Stimulated activated CD8-positive, alpha-beta memory T cell treated with anti-CD3 and anti-CD28 coated beads, Interleukin-12 subunit alpha, Interleukin-12 subunit beta, amount 100 ng/mL, for 24 hours (primary cell): ENCODE measurements around the gene TKT.

Experiments used
- DNase-seq: peaks from one replicate; pipeline ENCODE4 v3.0.0-alpha.2; 2020; ENCODE audit errors: extremely low read depth

TKT gene

DNA sequence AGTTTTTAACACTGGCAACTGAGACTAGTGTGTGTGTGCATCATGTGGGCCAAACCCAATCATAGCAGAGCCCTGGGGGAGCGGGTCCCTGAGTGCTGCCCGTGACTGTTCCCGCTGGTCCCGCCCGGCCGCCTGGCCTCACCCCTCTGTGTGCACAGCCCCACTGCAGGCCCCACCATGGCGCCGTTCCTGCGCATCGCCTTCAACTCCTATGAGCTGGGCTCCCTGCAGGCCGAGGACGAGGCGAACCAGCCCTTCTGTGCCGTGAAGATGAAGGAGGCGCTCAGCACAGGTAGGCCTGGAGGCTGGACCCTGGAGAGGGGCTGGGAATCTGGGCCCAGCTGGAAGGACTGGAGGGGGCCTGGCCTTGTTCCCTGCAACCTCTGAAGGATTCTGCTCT lies 77.6 kb downstream of the TKT start:
- no peak for DNase-seq

DNA sequence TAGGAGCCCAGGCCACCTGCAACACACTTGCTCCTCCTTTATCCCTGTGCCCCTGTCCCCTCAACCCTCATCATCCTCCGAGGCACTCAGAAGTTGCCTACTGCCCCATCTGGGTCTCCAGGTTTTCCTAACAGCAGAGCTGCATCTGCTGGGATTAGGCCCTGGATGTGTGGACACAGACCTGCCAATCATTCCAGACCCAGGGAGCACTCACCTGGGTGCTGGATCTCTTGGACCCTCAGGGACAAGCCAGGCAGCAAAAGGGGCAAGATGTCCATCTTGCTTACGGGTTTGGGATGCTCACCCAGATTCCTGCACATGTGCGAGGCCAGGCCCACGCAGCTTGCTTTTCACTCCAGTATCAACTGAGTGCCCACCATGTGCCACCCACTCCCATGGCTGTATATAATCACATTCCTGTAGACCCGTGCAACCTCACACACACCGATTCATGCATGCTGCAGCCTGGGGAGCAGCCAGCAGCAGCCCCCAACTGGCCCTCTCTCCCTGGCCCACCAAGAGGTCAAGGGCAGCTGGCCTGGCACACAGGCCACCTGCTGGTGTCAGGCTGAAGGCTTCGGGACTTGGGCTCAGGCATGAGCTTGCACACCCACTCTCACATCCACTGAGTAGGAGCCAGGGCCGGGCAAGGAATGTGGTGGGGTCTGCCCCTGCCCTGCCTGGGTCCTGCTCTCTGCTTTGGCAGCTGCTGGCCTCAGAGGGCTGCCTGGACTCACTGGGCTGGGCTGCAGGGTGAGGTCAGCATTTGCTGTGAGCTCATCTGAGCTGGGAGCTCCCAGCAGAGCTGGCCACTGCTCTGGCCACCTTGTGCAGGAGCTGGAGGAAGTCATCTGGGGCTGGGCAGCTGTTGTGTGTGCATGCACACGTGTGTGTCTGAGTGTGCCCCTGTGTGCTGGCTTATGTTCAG lies 79.9 kb downstream of the TKT start:
- DNase-seq, result no peak
